ENCODE results near the gene TERB1.

TERB1 gene

DNA sequence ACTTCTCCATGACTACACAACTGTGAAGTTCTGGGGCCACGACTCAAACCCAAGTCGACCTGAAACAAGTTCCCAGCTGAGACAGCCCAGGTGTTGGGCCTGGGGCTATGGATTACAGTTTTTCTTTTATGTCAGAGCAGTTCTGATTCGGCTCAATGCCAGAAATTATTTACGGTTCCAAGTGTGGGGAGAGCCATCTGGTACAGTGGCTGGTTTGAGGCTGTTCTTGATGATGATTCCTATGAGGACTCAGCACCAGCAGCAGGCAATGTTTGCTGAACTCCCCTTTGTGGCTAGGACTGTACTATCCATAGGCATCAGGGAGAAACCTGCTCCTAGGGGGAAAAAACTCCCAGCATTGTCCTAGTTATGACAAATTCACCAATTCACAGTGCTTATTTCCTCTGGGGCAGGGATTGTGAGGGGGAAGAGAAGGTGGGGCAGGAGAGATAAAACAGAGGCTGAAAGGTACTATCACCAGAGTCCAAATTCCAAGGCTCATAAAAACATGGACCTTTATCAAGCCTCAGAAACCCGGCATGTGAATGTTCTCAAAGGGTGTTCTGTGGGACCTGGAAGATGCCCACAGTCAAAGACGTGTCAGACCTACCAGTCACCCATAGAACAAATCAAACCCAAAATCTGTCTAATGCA, 86.6 kb downstream of the TERB1 start:
- TF ChIP-seq, protein P1, sequence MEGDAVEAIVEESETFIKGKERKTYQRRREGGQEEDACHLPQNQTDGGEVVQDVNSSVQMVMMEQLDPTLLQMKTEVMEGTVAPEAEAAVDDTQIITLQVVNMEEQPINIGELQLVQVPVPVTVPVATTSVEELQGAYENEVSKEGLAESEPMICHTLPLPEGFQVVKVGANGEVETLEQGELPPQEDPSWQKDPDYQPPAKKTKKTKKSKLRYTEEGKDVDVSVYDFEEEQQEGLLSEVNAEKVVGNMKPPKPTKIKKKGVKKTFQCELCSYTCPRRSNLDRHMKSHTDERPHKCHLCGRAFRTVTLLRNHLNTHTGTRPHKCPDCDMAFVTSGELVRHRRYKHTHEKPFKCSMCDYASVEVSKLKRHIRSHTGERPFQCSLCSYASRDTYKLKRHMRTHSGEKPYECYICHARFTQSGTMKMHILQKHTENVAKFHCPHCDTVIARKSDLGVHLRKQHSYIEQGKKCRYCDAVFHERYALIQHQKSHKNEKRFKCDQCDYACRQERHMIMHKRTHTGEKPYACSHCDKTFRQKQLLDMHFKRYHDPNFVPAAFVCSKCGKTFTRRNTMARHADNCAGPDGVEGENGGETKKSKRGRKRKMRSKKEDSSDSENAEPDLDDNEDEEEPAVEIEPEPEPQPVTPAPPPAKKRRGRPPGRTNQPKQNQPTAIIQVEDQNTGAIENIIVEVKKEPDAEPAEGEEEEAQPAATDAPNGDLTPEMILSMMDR (IDR thresholded peaks at IDR 0.05; ENCODE audit: control insufficient read depth, extremely low read depth, insufficient read depth): no peak
- DNase-seq (ENCODE audit: low read depth): no peak
- no peak overlapping the region for H3K4me3 ChIP-seq (ENCODE audit: low read depth, low read length)

DNA sequence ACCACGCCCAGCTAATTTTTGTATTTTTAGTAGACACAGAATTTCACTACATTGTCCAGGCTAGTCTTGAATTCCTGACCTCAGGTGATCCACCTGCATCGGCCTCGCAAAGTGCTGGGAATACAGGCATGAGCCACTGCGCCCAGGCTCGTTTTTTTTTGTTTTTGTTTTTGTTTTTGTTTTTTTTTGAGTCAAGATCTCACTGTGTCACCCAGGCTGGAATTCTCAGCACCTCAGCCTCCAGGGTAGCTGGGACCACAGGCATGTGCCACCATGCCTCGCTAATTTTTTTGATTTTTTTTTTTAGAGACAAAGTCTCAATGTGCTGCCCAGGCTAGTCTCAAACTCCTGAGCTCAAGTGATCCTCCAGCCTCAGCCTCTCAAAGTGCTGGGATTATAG, 87.3 kb downstream of the TERB1 start:
- DNase-seq (ENCODE audit: low read depth): no peak
- TF ChIP-seq, protein P1 (IDR thresholded peaks at IDR 0.05; ENCODE audit: control insufficient read depth, extremely low read depth, insufficient read depth): no peak
- no peak overlapping the region for H3K4me3 ChIP-seq (ENCODE audit: low read depth, low read length)

DNA sequence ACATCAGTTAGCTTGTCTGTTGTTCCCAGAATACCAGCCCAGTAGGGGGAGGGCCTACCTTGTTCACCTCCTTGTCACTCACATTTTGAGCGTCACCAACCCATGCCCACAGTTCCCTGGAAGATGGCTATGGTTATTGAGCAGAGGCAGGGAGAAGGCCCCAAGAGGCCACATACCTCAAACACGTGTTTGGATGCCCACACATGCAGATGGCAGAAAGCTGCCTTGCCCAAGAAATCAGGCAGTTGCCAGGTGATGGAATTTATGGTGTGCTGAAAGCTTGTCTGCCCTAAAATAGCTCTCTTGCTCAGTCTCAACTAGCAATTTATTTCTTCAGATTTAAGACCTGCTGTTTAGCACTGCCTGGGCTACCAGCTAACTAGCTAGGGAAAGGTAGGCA, 88.3 kb downstream of the TERB1 start:
- no peak overlapping the region for H3K4me3 ChIP-seq (ENCODE audit: low read depth, low read length)
- TF ChIP-seq, protein P1 (IDR thresholded peaks at IDR 0.05; ENCODE audit: control insufficient read depth, extremely low read depth, insufficient read depth): no peak
- DNase-seq (ENCODE audit: low read depth): no peak

DNA sequence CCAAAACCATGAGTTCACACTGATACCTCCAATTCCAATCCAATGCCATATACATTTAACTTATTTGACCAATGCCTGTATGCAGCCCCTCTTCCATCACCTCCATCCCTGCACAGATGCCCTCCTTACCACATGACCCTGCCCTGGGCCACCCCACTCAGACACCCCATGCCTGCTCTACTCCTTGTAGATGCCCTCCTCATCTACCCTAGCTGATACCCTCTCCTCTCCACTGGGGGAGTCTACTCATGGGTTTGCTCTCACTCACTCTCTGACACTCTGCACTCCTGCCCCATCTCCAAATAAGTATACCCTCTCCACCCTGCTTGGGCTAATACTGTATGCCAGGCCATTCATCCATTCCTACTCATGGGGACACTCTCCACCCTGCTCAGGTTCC, 88.9 kb downstream of the TERB1 start:
- no peak overlapping the region for H3K4me3 ChIP-seq (ENCODE audit: low read depth, low read length)
- TF ChIP-seq, protein P1 (IDR thresholded peaks at IDR 0.05; ENCODE audit: control insufficient read depth, extremely low read depth, insufficient read depth): no peak
- no peak for DNase-seq (ENCODE audit: low read depth)

DNA sequence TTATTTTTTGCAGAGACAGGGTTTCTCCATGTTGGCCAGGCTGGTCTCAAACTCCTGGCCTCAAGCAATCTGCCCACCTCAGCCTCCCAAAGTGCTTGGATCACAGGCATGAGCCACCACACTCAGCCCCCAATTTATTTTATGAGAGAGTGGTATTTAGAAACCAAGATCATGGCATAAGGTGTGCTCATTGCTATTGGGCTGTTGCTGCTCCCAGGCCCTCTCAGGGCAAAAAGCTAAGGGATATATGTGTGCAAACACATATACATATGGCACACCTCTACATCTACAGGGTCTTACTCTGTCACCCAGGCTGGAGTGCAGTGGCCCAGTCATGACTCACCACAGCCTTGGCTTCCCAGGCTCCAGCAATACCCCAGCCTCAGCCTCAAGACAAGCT, 89.8 kb downstream of the TERB1 start:
- TF ChIP-seq, protein P1 (IDR thresholded peaks at IDR 0.05; ENCODE audit: control insufficient read depth, extremely low read depth, insufficient read depth): no peak
- no peak overlapping the region for H3K4me3 ChIP-seq (ENCODE audit: low read depth, low read length)
- DNase-seq (ENCODE audit: low read depth): no peak

DNA sequence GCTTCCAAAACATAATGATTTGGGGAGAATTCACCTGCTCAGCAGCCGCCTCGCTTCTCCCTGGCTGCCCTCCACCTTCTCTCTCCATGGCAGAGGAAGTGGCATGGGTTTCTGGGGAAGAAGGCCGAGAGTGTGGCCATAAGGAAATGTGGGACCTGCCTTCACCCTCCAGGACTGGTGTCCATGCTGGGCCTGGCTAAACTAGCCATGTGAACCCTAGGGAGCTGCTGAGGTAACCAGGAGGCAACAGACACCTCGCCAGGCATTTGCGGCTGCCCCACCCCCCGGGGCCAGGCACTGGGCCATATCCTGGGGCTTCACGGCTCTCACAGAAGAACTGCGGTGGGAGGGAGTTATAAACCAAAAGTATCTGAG, 94.9 kb downstream of the TERB1 start:
- TF ChIP-seq, protein P1 (IDR thresholded peaks at IDR 0.05; ENCODE audit: control insufficient read depth, extremely low read depth, insufficient read depth): no peak
- no peak for DNase-seq (ENCODE audit: low read depth)
- H3K4me3 ChIP-seq (ENCODE audit: low read depth, low read length): no peak overlapping the region

All from LNCaP clone FGC (cell line).